Raji (cell line): ENCODE results near the gene COMTD1.

Source experiments
- POLR2A ChIP-seq: IDR thresholded peaks from 2 replicates; pipeline ENCODE4 v1.6.1; 2011; ENCODE audit warnings: low read depth, low read length, control low read depth; ENCODE audit not compliant: insufficient read depth

COMTD1 gene

DNA sequence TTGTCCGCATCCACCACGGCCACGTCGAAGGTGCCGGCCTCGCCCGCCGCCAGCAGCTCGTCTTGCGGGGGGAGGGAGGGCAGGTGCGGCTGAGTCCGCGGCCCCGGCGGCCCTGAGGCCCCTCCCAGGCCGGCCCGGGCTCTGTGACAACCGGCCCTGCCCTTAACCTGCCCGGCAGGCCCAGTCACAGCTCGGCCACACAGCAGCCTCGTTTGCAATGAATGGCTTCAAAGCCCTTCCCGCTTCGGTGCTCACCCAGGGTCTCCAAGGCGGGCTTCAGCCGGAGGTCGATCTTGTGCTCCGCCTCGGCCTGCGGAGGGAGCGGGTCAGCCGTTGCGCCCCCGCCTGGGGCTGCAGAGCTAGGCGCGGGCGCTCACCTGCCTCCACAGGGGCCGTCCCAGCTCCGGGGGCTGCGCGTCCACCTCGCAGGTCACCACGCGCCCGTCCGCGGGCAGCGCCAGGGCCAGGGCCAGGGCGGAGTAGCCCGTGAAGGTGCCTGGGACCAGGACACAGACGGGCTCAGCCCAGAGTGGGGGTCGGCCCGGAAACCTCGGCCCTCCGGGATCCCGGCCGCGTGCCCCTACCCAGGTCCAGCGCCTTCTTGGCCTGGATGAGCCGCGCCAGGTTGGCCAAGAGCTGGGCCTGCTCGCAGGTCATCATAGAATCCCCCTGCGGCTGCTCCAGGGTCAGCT lies 928 bp downstream of the COMTD1 start:
- TF ChIP-seq POLR2A, result no peak

DNA sequence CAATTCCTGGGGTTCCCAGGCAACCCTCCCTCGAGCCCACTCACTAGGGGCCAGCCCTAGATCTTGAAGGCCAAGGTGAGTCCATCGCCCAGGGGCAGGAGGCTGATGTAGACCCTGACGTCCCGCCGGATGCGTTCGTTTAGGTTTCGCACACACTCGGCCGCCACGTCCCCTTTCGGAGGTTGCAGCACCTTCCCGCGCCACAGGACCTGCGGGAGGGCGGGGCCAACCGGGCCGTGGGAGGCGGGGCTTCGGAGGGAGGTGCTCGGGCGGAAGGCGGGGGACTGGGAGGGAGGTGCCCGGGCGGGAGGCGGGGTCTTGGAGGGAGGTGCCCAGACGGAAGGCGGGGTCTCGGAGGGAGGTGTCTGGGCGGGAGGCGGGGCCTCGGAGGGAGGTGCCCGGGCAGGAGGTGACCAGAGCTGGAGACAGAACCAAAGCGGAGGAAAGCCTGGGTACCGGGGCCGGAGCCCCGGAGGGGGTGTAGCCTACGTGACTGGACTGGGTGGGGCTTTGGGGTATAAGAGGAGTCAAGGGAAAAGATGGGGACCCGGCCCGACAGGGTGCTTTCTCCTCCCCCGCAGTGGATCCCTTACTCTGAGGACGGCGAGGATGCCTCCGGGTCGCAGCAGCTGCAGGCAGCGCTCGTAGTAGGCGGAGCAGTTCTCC lies 1.6 kb downstream of the COMTD1 start:
- TF ChIP-seq POLR2A, result peak; percentile 65

DNA sequence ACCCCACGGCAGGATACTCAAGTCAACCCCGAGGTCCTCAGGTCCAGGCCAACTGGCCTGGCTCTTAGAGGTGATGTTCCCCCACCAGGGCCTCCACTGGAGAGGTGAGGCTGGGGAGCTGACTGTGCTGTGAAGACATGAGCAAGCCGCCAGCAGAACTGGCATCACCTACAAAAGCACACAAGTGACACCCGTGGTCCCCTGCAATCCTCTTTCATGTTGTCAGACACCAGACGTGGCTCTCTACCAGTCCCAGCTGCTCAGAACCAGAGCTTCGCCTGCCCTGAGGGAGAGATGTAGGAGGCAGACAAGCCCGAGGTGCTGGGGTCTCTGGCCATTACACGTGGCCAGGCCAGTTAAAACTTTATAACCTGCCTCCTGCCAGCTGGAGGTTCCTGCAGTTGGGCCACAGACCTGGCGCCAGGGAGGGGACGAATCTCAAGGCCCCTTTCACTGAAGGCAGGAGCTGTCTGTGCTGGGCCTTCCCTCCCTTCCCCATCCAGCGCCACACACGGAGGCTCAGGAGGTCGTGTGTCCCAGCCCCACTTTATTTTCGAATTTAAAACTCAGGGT lies 2.2 kb downstream of the COMTD1 start:
- no peak for TF ChIP-seq POLR2A

DNA sequence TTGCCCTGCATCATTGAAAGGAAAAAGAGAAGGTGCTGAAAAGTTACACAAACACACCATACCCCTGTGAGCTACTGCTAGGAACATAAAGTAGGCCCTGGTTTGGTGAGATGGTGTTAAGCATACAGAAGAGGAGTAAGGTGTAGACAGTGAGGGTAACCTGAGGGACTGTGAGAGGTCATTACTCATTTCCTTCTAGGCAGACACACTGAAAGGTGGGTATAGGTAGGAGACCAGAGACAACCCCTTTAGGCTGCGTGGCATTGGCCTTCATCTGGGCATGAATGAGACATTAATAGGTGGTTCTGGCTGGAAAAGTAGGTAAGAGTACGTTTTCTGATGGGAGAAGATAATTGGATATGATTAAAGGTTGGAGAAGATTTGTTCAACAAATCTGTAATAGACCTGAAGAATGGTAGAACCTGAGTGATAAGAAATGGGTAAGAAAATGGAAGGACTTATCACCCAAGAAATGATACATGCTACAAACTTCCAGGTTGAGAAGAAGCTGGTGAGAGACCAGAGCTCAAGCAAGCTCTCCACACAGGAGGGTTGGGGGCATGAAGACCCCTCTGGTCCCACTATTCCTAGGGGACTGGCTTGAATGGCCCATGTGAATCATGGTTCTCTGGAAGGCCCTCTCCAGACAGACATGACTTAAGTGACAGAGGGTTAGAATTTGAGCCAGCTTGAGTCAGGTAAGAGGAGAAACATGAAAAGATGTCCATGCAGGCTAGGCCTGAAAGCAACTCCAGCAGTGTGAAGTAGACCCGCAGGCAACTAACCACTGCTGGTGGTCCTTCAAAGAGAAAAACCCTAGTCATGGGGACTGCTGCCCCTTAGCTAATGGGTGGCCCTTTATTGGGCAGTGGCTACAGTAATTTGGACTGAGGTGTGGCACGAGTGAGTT lies 3.8 kb downstream of the COMTD1 start:
- TF ChIP-seq POLR2A, result no peak; the same call in 1 of the 2 replicates

DNA sequence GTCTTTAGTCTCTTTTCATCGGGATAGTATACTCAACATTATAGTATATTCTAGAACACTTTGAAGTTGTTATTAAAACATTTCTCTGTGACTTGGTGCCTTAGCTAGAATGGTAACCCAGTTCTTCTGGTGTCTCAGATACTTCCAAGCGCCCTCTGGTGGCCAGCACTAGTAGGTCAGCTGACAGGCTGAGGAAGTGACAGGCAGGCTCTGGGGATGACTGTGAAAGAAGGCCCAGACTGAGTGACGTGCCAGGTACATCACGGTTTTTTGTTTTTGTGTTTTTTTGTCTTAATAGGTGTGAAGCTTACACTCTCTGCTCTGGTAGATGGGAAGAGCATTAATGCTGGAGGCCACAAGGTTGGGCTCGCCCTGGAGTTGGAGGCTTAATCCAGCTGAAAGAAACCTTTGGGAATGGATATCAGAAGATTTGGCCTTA lies 5.1 kb downstream of the COMTD1 start:
- TF ChIP-seq POLR2A, result no peak

DNA sequence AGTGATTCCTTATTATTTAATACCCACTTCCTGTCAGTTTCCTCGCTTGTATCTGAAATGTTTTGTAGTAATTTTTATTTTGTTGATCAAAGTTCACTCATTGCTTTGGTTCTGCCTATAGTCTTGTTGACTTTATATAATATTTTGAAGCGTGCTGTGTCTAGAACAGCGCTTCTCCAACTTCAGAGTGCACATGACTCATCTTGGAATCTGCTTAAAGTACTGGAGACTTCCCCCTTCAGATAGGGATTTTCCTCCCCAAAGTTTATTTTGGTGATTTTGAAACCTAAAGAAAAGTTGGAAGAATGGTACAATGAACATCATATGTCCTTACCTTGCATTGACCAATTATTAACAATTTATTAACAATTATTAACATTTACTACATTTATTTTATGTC lies 5.8 kb downstream of the COMTD1 start:
- TF ChIP-seq POLR2A, result no peak

DNA sequence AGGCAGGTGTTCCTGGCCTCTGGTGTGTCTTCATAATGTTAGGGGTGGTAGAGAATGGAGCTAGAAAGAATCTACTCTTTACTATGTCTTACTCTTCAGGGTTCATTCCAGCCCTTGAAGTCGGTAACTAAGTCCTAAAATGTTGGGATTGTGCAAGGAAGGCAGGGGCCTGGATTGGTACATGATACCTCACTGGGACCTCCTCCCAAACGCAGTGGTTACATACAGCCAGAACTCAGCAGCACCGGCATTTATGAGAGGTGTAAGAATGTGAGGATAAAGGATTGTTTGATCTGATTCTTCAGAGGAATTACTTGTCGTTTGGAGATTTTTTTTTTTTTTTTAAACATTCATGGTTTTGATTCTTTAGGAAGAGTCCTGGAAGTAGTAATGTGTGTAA lies 6.9 kb downstream of the COMTD1 start:
- TF ChIP-seq POLR2A, result no peak

DNA sequence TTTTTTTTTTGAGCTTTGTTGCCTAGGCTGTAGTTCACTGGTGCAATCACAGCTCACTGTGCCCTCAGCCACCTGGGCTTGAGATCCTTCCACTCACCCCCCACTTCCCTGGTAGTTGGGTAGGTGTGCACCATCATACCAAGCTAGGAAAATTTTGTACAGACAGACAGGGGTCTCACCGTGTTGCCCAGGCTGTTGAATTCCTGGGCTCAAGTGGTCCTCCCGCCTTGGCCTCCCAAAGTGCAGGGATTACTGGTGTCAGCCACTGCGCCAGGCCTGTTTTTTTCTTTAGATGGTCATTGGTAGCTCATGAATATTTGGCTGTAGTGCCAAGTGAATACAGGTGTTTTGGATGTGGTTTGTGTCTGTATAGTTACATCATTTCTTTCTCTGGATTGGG lies 7.5 kb downstream of the COMTD1 start:
- no peak for TF ChIP-seq POLR2A

DNA sequence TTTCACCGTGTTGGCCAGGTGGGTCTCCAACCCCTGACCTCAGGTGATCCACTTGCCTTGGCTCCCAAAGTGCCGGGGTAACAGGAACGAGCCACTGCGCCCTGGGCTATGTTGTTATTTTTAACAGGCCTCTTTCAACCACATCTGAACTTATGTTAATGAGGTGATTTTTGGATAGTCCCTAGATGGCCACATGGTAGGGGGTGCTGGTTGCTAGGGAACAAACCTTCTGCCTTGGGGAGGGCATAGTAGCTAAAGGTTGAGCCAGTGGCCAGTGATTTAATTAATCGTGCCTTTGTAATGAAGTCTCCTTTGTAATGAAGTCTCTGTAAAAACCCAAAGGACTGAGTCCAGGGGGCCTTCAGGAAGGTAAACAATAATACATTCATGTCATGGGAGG lies 9.1 kb downstream of the COMTD1 start:
- no peak for TF ChIP-seq POLR2A

DNA sequence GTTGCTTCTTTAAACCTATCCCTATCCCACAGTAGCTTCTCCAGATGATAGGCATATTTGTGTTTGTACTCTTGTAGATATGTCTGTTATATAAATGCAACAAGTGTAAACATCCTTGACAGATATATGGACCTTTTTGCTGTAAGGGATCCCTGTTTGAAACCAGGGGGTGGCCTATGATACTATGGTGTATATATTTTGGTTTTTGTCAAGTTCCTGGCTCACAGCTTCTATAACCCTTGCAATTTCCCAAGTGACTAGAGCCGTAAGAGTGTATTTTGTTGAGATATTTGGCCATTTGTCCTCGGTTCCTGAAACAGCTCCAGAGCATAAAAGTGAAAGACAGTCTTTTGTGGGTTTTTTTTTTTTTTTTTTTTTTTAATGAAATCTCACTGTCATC lies 9.7 kb downstream of the COMTD1 start:
- no peak for TF ChIP-seq POLR2A

DNA sequence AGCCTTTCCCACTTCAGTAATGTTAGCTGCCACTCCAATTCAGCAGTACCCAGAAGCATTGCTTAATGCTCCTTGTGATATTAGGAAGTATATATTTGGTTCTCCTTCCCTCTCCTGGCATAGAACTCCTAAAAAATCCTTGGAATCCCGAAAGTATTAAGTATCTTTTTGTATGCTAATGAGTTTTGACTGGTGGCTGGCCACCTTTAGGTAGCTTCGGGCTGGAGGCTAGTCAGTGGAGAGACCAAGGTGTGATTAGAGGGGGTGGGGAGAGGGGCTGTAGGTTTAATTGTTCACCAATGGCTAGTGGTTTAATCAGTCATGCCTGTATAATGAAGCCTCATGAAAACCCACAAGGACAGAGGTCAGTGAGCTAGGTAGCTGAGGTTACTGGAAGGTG lies 12.2 kb downstream of the COMTD1 start:
- no peak for TF ChIP-seq POLR2A

DNA sequence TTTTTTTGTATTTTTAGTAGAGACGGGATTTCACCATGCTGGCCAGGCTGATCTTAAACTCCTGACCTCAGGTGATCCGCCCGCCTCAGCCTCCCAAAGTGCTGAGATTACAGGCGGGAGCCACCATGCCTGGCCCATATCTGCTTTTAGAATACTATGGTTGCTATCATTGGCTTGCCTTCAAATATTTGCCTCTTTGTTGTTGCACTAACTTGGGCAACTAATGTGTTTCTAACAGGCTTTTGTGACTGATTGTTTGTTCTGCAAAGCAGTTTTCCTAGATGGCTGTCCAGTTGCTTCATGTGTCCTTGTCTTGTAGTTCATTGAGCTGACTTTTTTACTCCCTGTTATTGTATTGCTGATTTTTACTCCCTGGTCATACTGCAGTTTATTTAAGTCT lies 15.5 kb downstream of the COMTD1 start:
- no peak for TF ChIP-seq POLR2A

DNA sequence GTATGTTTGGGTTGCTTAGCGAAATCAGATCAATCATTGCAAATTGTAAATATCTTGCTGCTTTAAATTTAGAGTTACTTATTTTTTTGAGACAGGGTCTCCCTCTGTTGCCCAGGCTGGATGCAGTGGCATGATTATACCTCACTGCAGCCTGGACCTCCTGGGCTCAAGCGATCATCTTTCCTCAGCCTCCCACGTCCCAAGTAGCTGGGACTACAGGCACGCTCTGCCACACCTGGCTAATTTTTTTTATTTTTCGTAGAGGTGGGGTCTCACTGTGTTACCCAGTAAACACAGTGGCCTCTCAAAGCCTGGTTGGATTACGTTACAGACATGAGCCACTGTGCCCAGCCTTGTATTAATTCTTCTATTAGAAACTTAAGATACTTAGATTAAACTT lies 23.4 kb downstream of the COMTD1 start:
- TF ChIP-seq POLR2A, result no peak

DNA sequence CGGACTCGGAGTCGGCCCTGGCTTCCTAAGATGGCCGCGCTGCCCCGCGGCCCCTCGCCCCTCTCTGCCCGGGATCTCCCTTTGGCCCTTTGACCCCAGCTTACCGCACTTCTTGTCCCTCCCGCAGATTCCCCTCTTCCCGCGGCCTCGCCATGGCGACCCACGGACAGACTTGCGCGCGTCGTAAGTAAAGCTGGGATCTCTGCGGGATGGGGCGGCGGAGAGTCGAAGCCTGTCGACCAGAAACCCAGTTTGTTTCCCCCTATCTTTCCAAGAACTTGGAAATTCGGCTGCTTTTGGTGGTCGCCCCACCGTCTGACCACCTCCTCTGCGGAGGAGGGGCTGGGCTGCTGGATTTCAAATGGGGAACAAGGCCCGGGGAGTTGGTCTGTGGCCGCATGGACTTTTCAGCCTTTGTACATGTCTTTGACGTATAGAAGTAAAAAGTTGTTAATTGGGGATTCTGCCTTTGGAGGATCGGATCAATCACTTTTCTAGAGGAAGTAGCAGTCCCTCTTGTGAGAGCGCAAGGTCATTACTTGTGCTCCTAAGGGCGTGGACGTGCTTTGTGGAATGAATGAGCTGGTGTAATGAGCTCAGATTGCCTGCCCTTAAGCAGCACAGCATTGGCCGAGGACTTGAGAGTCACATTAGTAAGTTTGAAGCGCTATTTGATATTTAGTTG lies 24.6 kb downstream of the COMTD1 start:
- peak; percentile 24; the same call in 1 of the 2 replicates for TF ChIP-seq POLR2A
